Jurkat, Clone E6-1 (cell line): ENCODE data around the gene BRD1.
"Not testable (repeated sequence)": the region's sequence is repeated elsewhere in the genome, so short reads cannot be mapped to it uniquely, and the experiment has no call there.

Experiments
- DNase-seq: peaks from one replicate; pipeline ENCODE4 v3.0.0-alpha.2; 2011; ENCODE audit warnings: low read depth, low spot score
- H3K4me3 ChIP-seq: 2 replicates; pipeline ENCODE4 v1.5.1; 2011; ENCODE audit warnings: mild to moderate bottlenecking, low read length, control low read depth, moderate library complexity

Gene BRD1

GRCh38 chr22:49789289-49790141, 38.2 kb downstream of the BRD1 start:
- H3K4me3 ChIP-seq = peak overlapping the region; percentile 21
- peak; percentile 62 for DNase-seq

GRCh38 chr22:49788504-49788903, 39.2 kb downstream of the BRD1 start:
- no peak overlapping the region for H3K4me3 ChIP-seq
- DNase-seq = no peak

GRCh38 chr22:49787861-49788260, 39.8 kb downstream of the BRD1 start:
- H3K4me3 ChIP-seq = no peak overlapping the region
- no peak for DNase-seq

- DNase-seq = no peak
- H3K4me3 ChIP-seq = no peak overlapping the region
Observed at GRCh38 chr22:49786976-49787706, 40.5 kb downstream of the BRD1 start.

- H3K4me3 ChIP-seq = no peak overlapping the region
- DNase-seq = no peak
Observed at GRCh38 chr22:49785841-49786471, 41.7 kb downstream of the BRD1 start.

- no peak for DNase-seq
- no peak overlapping the region for H3K4me3 ChIP-seq
Observed at GRCh38 chr22:49785046-49785521, 42.6 kb downstream of the BRD1 start.

- DNase-seq = no peak
- H3K4me3 ChIP-seq = no peak overlapping the region
Observed at GRCh38 chr22:49784630-49784971, 43.1 kb downstream of the BRD1 start.

- no peak overlapping the region for H3K4me3 ChIP-seq
- no peak for DNase-seq
Observed at GRCh38 chr22:49783926-49784629, 43.6 kb downstream of the BRD1 start.

GRCh38 chr22:49783036-49783746, 44.5 kb downstream of the BRD1 start:
- no peak overlapping the region for H3K4me3 ChIP-seq
- DNase-seq = no peak

- not testable (repeated sequence) for DNase-seq, H3K4me3 ChIP-seq
Observed at GRCh38 chr22:49781886-49782285, 45.8 kb downstream of the BRD1 start.

GRCh38 chr22:49781289-49781782, 46.3 kb downstream of the BRD1 start:
- DNase-seq = no peak
- no peak overlapping the region for H3K4me3 ChIP-seq

- no peak overlapping the region for H3K4me3 ChIP-seq
- DNase-seq = no peak
Observed at GRCh38 chr22:49780698-49781288, 46.9 kb downstream of the BRD1 start.

GRCh38 chr22:49779853-49780697, 47.6 kb downstream of the BRD1 start:
- no peak overlapping the region for H3K4me3 ChIP-seq
- DNase-seq = no peak

- no peak for DNase-seq
- H3K4me3 ChIP-seq = no peak overlapping the region
Observed at GRCh38 chr22:49779211-49779610, 48.5 kb downstream of the BRD1 start.

- DNase-seq = no peak
- H3K4me3 ChIP-seq = no peak overlapping the region
Observed at GRCh38 chr22:49777569-49778249, 50.0 kb downstream of the BRD1 start.

GRCh38 chr22:49776891-49777290, 50.8 kb downstream of the BRD1 start:
- no peak overlapping the region for H3K4me3 ChIP-seq
- no peak for DNase-seq
